GM21717 (cell line): ENCODE data around the gene ARL4C.

Experiments
- ATAC-seq: cut with Tn5 transposase; IDR thresholded peaks from one replicate; pipeline ENCODE4 v1.9.1; 2021; ENCODE audit warnings: mild to moderate bottlenecking, moderate library complexity; ENCODE audit not compliant: unreplicated experiment

ARL4C gene

GRCh38 chr2:234448506-234449184 lies 48.2 kb downstream of the ARL4C start:
- ATAC-seq: no peak

DNA sequence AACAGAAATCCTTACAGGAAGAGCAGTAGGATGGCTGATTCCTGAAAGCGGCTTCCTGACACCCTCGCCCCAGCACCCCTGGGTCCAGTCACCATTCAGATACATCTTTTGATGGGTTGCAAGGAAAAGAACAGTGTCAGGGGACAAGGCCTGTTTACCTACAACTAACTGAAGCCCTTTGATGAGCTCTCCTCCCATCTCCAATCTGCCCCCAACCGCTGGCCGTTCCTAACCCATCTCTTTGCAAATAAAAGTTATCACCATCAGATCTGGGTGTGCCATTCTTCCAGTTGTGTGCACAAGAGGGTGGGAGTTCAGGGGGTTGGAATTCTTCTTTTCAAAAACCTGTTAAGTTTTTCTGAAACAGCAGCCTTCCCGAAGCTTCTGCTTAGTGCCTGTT lies 48.9 kb downstream of the ARL4C start:
- ATAC-seq: no peak

DNA sequence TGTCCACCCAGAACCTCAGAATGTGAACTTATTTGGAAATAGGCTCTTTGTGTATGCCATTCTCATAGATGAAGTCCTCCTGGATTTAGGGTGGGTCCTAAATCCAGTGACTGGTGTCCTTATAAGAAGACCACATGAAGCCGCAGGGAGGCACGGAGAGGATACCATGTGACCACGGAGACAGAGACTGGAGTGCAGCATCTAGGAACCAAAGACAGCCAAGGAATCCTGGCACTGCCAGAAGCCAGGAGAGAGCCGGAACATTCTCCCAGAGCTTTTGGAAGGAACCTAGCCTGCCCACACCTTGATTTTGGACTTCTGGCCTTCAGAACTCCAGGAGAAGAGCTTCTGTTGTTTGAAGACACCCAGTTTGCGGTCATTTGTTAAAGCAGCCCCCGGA lies 49.7 kb downstream of the ARL4C start:
- no peak for ATAC-seq

GRCh38 chr2:234446404-234447076 lies 50.3 kb downstream of the ARL4C start:
- peak; percentile 88 for ATAC-seq

GRCh38 chr2:234444893-234445292 lies 52.0 kb downstream of the ARL4C start:
- ATAC-seq: peak; percentile 44

GRCh38 chr2:234444242-234444730 lies 52.6 kb downstream of the ARL4C start:
- ATAC-seq: no peak
